MM.1S (cell line): ENCODE data around the gene ADGRV1.

Source experiments
- EZH2 ChIP-seq: fragments of 300-600 bp; sonication (generic); optimal IDR thresholded peaks from 2 replicates; pipeline ENCODE3; 2017; ENCODE audit warnings: low read depth, mild to moderate bottlenecking, antibody characterized with exemption, low read length, mixed read lengths
- TF ChIP-seq, protein P1 (sequence below): fragments of 300-600 bp; sonication (generic); IDR thresholded peaks from 2 replicates; pipeline ENCODE4 v1.5.1; 2016; ENCODE audit warnings: antibody characterized with exemption, low read length, mixed read lengths

DNA sequence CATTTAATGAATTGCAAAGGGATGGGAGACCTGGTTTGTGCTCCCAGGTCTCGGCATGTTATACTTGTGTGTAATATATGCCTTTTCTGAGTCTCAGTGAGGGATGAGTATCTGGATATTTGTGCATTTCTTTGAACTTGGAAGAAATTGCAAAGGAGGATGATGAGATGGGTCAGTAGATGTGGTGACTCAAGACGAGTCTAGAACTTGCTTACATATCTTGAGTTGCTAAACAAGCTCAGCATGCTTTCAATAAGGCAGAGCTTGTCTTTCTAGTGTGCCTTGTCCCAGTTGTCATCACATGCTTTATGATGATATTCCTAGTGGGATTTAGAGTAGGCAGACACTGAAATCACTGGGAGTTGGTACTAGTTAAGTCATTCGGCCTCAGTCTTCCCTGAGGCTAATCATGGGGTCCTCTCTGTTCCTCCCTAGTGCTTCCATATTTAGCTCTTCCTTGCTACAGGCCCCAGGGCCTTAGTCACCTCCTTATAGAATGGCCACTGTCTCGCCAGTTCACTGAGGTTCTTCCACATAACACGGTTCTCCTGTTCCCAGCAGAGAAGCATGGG, 602.2 kb downstream of the ADGRV1 start:
- TF ChIP-seq, protein P1, sequence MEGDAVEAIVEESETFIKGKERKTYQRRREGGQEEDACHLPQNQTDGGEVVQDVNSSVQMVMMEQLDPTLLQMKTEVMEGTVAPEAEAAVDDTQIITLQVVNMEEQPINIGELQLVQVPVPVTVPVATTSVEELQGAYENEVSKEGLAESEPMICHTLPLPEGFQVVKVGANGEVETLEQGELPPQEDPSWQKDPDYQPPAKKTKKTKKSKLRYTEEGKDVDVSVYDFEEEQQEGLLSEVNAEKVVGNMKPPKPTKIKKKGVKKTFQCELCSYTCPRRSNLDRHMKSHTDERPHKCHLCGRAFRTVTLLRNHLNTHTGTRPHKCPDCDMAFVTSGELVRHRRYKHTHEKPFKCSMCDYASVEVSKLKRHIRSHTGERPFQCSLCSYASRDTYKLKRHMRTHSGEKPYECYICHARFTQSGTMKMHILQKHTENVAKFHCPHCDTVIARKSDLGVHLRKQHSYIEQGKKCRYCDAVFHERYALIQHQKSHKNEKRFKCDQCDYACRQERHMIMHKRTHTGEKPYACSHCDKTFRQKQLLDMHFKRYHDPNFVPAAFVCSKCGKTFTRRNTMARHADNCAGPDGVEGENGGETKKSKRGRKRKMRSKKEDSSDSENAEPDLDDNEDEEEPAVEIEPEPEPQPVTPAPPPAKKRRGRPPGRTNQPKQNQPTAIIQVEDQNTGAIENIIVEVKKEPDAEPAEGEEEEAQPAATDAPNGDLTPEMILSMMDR: no peak
- no peak for TF ChIP-seq EZH2
